GM12878 (cell line): ENCODE data around the gene ZMAT3. TPM values are rescaled to one million over a fixed set of nuclear protein-coding genes. Genes with fewer than 3 reads are reported as not detected.

Experiments
- ASH2L ChIP-seq: fragments of 300-600, 200-600 bp; sonication (generic); IDR thresholded peaks from 2 replicates; pipeline ENCODE4 v1.6.1; 2017; ENCODE audit warnings: low read depth, mild to moderate bottlenecking, borderline replicate concordance
- CBX3 ChIP-seq: fragments of 200-600 bp; sonication (generic); IDR thresholded peaks from 2 replicates; pipeline ENCODE4 v1.6.1; 2016; ENCODE audit warnings: low read depth, borderline replicate concordance
- FOXK2 ChIP-seq: fragments of 450-650 bp; IDR thresholded peaks from 2 replicates; pipeline ENCODE4 v1.6.1; 2017; ENCODE audit warnings: mild to moderate bottlenecking, moderate library complexity
- IKZF2 ChIP-seq, 2 experiments: fragments of 450-650 bp; IDR thresholded peaks; 2 replicates each; pipeline ENCODE4 v1.6.1; 2017; ENCODE audit warnings: mild to moderate bottlenecking in 2 of 2, moderate library complexity in 2 of 2
- MYB ChIP-seq: fragments of 150-350 bp; IDR thresholded peaks from 2 replicates; pipeline ENCODE4 v1.6.1; 2014; ENCODE audit warnings: mild to moderate bottlenecking, low read depth, low read length, borderline replicate concordance
- NFXL1 ChIP-seq: fragments of 450-650 bp; IDR thresholded peaks from 2 replicates; pipeline ENCODE4 v1.6.1; 2017; ENCODE audit warnings: antibody characterized with exemption, mild to moderate bottlenecking, borderline replicate concordance
- PAX5 ChIP-seq: IDR thresholded peaks from 2 replicates; pipeline ENCODE4 v1.6.1; 2011; ENCODE audit warnings: low read depth, low read length, borderline replicate concordance
- RAD51 ChIP-seq: fragments of 450-650 bp; IDR thresholded peaks from 2 replicates; pipeline ENCODE4 v1.6.1; 2016; ENCODE audit warnings: moderate library complexity, mild to moderate bottlenecking, inconsistent platforms
- SIN3A ChIP-seq: IDR thresholded peaks from 2 replicates; pipeline ENCODE4 v1.6.1; 2012; ENCODE audit warnings: low read depth, low read length, improper control_type of control experiment
- SIX5 ChIP-seq: IDR thresholded peaks from 2 replicates; pipeline ENCODE4 v1.6.1; 2011; ENCODE audit warnings: mild to moderate bottlenecking, low read depth, low read length, moderate library complexity; ENCODE audit not compliant: severe bottlenecking
- SREBF2 ChIP-seq: IDR thresholded peaks from 2 replicates; pipeline ENCODE4 v1.6.1; 2012; ENCODE audit warnings: mild to moderate bottlenecking, low read length
- TARDBP ChIP-seq: IDR thresholded peaks from 2 replicates; pipeline ENCODE4 v1.6.1; 2016; ENCODE audit warnings: borderline replicate concordance
- ZNF24 ChIP-seq: fragments of 450-650 bp; IDR thresholded peaks from 2 replicates; pipeline ENCODE4 v1.6.1; 2017; ENCODE audit warnings: antibody characterized with exemption, mild to moderate bottlenecking
- polyA plus RNA-seq, 11 experiments: library from polyadenylated mRNA; depleted of rRNA in 4 of 11; unstranded in 6 of 11; stranded (reverse) in 5 of 11; fragments of >200 nt; fragmentation: Nextera tagmentation in 4 of 11; fragmentation: Illumina TruSeq in 1 of 11; extraction: Ambion mirVana in 4 of 11; extraction: Trizol in 1 of 11; gene quantifications; 1 replicate in 1 of 11; 2 replicates in 10 of 11; pipeline versions ENCODE4 v1.2.1 to v1.2.3, GENCODE V29; 2011 to 2016; ENCODE audit warnings: inconsistent platforms in 2 of 11, missing spikeins in 2 of 11, low read depth in 1 of 11
- total RNA-seq, 4 experiments: library from RNA; depleted of rRNA in 3 of 4; stranded (reverse); fragments of >200 nt in 3 of 4; fragmentation: Illumina TruSeq in 1 of 4; extraction: Trizol in 1 of 4; gene quantifications; 2 replicates each; pipeline versions ENCODE4 v1.2.1 to v1.2.3, GENCODE V29; 2013 to 2021
- TF ChIP-seq, protein P1 (sequence below): fragments of 450-650 bp; IDR thresholded peaks from 2 replicates; pipeline ENCODE4 v1.6.1; 2017; ENCODE audit warnings: mild to moderate bottlenecking
- TF ChIP-seq, protein P2 (sequence below): IDR thresholded peaks from 2 replicates; pipeline ENCODE4 v1.6.1; 2012; ENCODE audit warnings: low read length, inconsistent platforms

ZMAT3 gene
- total and polyA plus RNA-seq, 10 of the 15 experiments (the other 5 are each of a cell fraction or from before 2014, with no cell fraction given), result 6.2 to 55.9 (median 25.8) TPM

DNA sequence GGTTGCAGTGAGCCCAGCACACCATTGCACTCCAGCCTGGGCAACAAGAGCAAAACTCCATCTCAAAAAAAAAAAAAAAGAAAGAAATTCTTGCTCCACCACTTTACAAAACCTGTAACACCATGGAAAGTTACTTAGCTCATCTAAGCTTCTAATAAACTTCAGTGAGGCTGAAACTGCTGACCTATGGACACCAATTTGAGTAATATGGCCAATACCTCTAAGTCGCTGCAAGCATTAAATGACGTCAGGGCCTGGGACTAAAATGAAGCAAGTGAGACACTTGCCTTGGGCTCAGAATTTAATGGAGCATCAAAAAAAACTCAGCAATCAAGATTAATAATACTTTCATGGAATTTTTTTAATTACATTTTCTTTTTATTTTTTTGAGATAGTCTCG, 42.5 kb downstream of the ZMAT3 start (continued):
- TF ChIP-seq SREBF2 (no peak), SIX5 (no peak), CBX3 (no peak), RAD51 (no peak), PAX5 (no peak), MYB (no peak), TARDBP (no peak), ZNF24 (no peak), ASH2L (no peak), IKZF2 (IDR thresholded peaks at IDR 0.05) (no peak), NFXL1 (no peak), SIN3A (no peak), FOXK2 (no peak)
- TF ChIP-seq, protein P1, sequence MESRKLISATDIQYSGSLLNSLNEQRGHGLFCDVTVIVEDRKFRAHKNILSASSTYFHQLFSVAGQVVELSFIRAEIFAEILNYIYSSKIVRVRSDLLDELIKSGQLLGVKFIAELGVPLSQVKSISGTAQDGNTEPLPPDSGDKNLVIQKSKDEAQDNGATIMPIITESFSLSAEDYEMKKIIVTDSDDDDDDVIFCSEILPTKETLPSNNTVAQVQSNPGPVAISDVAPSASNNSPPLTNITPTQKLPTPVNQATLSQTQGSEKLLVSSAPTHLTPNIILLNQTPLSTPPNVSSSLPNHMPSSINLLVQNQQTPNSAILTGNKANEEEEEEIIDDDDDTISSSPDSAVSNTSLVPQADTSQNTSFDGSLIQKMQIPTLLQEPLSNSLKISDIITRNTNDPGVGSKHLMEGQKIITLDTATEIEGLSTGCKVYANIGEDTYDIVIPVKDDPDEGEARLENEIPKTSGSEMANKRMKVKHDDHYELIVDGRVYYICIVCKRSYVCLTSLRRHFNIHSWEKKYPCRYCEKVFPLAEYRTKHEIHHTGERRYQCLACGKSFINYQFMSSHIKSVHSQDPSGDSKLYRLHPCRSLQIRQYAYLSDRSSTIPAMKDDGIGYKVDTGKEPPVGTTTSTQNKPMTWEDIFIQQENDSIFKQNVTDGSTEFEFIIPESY, result no peak
- TF ChIP-seq, protein P2, sequence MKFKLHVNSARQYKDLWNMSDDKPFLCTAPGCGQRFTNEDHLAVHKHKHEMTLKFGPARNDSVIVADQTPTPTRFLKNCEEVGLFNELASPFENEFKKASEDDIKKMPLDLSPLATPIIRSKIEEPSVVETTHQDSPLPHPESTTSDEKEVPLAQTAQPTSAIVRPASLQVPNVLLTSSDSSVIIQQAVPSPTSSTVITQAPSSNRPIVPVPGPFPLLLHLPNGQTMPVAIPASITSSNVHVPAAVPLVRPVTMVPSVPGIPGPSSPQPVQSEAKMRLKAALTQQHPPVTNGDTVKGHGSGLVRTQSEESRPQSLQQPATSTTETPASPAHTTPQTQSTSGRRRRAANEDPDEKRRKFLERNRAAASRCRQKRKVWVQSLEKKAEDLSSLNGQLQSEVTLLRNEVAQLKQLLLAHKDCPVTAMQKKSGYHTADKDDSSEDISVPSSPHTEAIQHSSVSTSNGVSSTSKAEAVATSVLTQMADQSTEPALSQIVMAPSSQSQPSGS, result no peak
